Endothelial cell of umbilical vein (primary cell): ENCODE measurements around the gene ZHX3. TPM values are rescaled to one million over a fixed set of nuclear protein-coding genes. Genes with fewer than 3 reads are reported as not detected.

Experiments used
- BruUV-seq: library from RNA; stranded (reverse); fragments of 400-500 nt; replicated peaks from 2 replicates; lab custom pipeline; 2021; lab: Mats Ljungman, UMichigan
- CTCF ChIA-PET: fragments of 300-600, 350-600 bp; sonication (Branson Sonifier 250); formaldehyde crosslinking; loops from one replicate; lab custom pipeline; 2021; ENCODE audit warnings: antibody characterized with exemption, inconsistent platforms; lab: Charles Lee
- POLR2A ChIA-PET: fragments of 300-600, 350-600 bp; sonication (Branson Sonifier 250); formaldehyde crosslinking; loops from one replicate; lab custom pipeline; 2021; ENCODE audit warnings: antibody characterized with exemption, inconsistent platforms; lab: Charles Lee
- DNase-seq: peaks from one replicate; pipeline ENCODE4 v3.0.0-alpha.2; 2011; ENCODE audit warnings: low read depth, low spot score
- FAIRE-seq: peaks from 2 replicates; lab custom pipeline; 2011; peaks lifted over from hg19 to GRCh38; lab: Jason Lieb, UNC
- H2AFZ ChIP-seq: 2 replicates; pipeline ENCODE4 v1.6.0; 2012; ENCODE audit warnings: low read depth, low read length, control low read depth, inconsistent platforms
- H3K27ac ChIP-seq: 2 replicates; pipeline ENCODE4 v1.5.1; 2011; ENCODE audit warnings: low read depth, mild to moderate bottlenecking, control low read depth, low read length, moderate library complexity; ENCODE audit not compliant: insufficient read depth
- H3K27me3 ChIP-seq, 2 experiments: 2 replicates each; pipeline versions ENCODE4 v1.6.0 to v1.6.1; 2011; ENCODE audit warnings: low read length in 2 of 2, mixed read lengths in 1 of 2; ENCODE audit not compliant: control insufficient read depth in 2 of 2, insufficient read depth in 2 of 2
- H3K36me3 ChIP-seq, 2 experiments: 2 replicates in 1 of 2; 3 replicates in 1 of 2; pipeline ENCODE4 v1.5.1; 2011; ENCODE audit warnings: low read length in 2 of 2, mild to moderate bottlenecking in 1 of 2, moderate library complexity in 1 of 2; ENCODE audit not compliant: control insufficient read depth in 2 of 2, insufficient read depth in 2 of 2; ENCODE audit errors: extremely low read depth in 1 of 2
- H3K4me1 ChIP-seq: 3 replicates; pipeline ENCODE4 v1.5.1; 2011; ENCODE audit warnings: mild to moderate bottlenecking, low read length; ENCODE audit not compliant: control insufficient read depth, insufficient read depth; ENCODE audit errors: extremely low read depth
- H3K4me2 ChIP-seq: 2 replicates; pipeline ENCODE4 v1.6.1; 2011; ENCODE audit warnings: low read length, control low read depth, mixed read lengths; ENCODE audit not compliant: insufficient read depth
- H3K4me3 ChIP-seq, 3 experiments: fragments of 200-600 bp in 1 of 3; sonication (generic), shearing (Covaris generic) in 1 of 3; replicated peaks in 1 of 3; 2 replicates each; pipeline ENCODE4 v1.5.1; 2011 to 2016; ENCODE audit warnings: control low read depth in 3 of 3, low read length in 3 of 3, mild to moderate bottlenecking in 2 of 3, inconsistent platforms in 1 of 3, low read depth in 1 of 3, moderate library complexity in 1 of 3; ENCODE audit not compliant: insufficient read depth in 1 of 3
- H3K79me2 ChIP-seq: 2 replicates; pipeline ENCODE4 v1.6.0; 2012; ENCODE audit warnings: low read length, inconsistent platforms; ENCODE audit not compliant: control insufficient read depth, insufficient read depth
- H3K9ac ChIP-seq: replicated peaks from 2 replicates; pipeline ENCODE3; 2011; ENCODE audit warnings: low read length, control low read depth; ENCODE audit not compliant: insufficient read depth; ENCODE audit errors: extremely low read depth
- H3K9me1 ChIP-seq: replicated peaks from 3 replicates; pipeline ENCODE4 v1.6.0; 2011; ENCODE audit warnings: mild to moderate bottlenecking, low read length; ENCODE audit not compliant: control insufficient read depth, insufficient read depth; ENCODE audit errors: extremely low read depth
- H3K9me3 ChIP-seq: replicated peaks from 2 replicates; pipeline ENCODE4 v1.5.1; 2012; ENCODE audit warnings: low read length, inconsistent platforms; ENCODE audit not compliant: control insufficient read depth, insufficient read depth
- H4K20me1 ChIP-seq: replicated peaks from 2 replicates; pipeline ENCODE3; 2011; ENCODE audit warnings: mild to moderate bottlenecking, low read length; ENCODE audit not compliant: control insufficient read depth, insufficient read depth; ENCODE audit errors: extremely low read depth
- CTCF ChIP-seq, 2 donors: IDR thresholded peaks; 1 replicate in 1 of 2; 2 replicates in 1 of 2; pipeline ENCODE4 v1.5.1; 2011; ENCODE audit warnings: low read length in 2 of 2, mild to moderate bottlenecking in 2 of 2, moderate library complexity in 2 of 2, control low read depth in 1 of 2, inconsistent platforms in 1 of 2, low read depth in 1 of 2; ENCODE audit not compliant: insufficient read depth in 1 of 2; ENCODE audit errors: extremely low read depth in 1 of 2
- EZH2 ChIP-seq: IDR thresholded peaks from 2 replicates; pipeline ENCODE4 v1.6.1; 2012; ENCODE audit warnings: borderline replicate concordance, low read depth, mild to moderate bottlenecking, moderate library complexity, low read length, inconsistent platforms; ENCODE audit not compliant: severe bottlenecking
- FOS ChIP-seq: IDR thresholded peaks from 2 replicates; pipeline ENCODE4 v1.6.1; 2011; ENCODE audit warnings: mild to moderate bottlenecking, low read length, moderate library complexity, borderline replicate concordance; ENCODE audit not compliant: insufficient read depth
- GATA2 ChIP-seq: IDR thresholded peaks from 2 replicates; pipeline ENCODE4 v1.7.0; 2011; ENCODE audit warnings: low read depth, mild to moderate bottlenecking, moderate library complexity, mixed read lengths, low read length; ENCODE audit not compliant: insufficient read length, insufficient read depth
- JUN ChIP-seq: IDR thresholded peaks from 2 replicates; pipeline ENCODE4 v1.6.1; 2011; ENCODE audit warnings: borderline replicate concordance, low read depth; ENCODE audit not compliant: insufficient read length, insufficient read depth
- MYC ChIP-seq: IDR thresholded peaks from one replicate; pipeline ENCODE4 v1.6.1; 2011; ENCODE audit warnings: mild to moderate bottlenecking, low read depth, low read length
- POLR2A ChIP-seq: IDR thresholded peaks from 2 replicates; pipeline ENCODE4 v1.6.1; 2012; ENCODE audit warnings: low read depth, mild to moderate bottlenecking, control low read depth, low read length
- POLR2AphosphoS5 ChIP-seq: IDR thresholded peaks from 2 replicates; pipeline ENCODE4 v1.6.1; 2012; ENCODE audit warnings: low read depth, mild to moderate bottlenecking, control low read depth, low read length, moderate library complexity; ENCODE audit not compliant: insufficient read depth
- dilution Hi-C: fragments of 300-500 bp; cut with MboI; formaldehyde crosslinking; loops from one replicate; pipeline ENCODE4 v1.15.0; 2019; ENCODE audit warnings: low sequenced_read_pairs; ENCODE audit not compliant: extremely low pct_ligation_motif_present
- intact Hi-C: fragments of 100-400 bp; cut with micrococcal nuclease; formaldehyde crosslinking; loops from one replicate; pipeline ENCODE4 v1.10.0; 2022
- polyA plus RNA-seq, 4 experiments: library from polyadenylated mRNA; depleted of rRNA in 3 of 4; stranded (reverse) in 3 of 4; unstranded in 1 of 4; fragments of >200 nt; gene quantifications; 2 replicates each; pipeline versions ENCODE4 v1.2.1 to v1.2.3, GENCODE V29; 2011 to 2012; ENCODE audit warnings: missing spikeins in 1 of 4
- total RNA-seq: library from RNA; stranded (reverse); gene quantifications from 2 replicates; pipeline ENCODE4 v1.2.3, GENCODE V29; 2021
- TF ChIP-seq, protein P1 (sequence below): IDR thresholded peaks from 2 replicates; pipeline ENCODE4 v1.6.1; 2011; ENCODE audit not compliant: insufficient read depth, insufficient read length

Gene ZHX3
- total and polyA plus RNA-seq, 2 donors (not counting 3 experiments of a cell fraction or from before 2014, with no cell fraction given): 7.4 to 17.8 TPM

- intact Hi-C loops: loop anchor here (5.0 to 10.0 kb wide), 2 partner anchors 478 to 555 kb away; partner anchors contain the start of gene CHD6
- FAIRE-seq: no peak
- no TSS peak for BruUV-seq
These were observed 178.1 kb downstream of the ZHX3 start for GRCh38 chr20:41139227-41140093.

More at GRCh38 chr20:41139227-41140093, 178.1 kb downstream of the ZHX3 start:
- peak overlapping the region; percentile 70 for H3K4me2 ChIP-seq
- TF ChIP-seq POLR2A (no peak), MYC (no peak), EZH2 (no peak), JUN (no peak), POLR2AphosphoS5 (no peak), CTCF (IDR thresholded peaks at IDR 0.05; ENCODE audit: extremely low read depth in 1 of 2, insufficient read depth in 1 of 2, low read depth in 1 of 2, low read length in 2 of 2) (no peak), FOS (no peak), GATA2 (no peak)
- TF ChIP-seq, protein P1, sequence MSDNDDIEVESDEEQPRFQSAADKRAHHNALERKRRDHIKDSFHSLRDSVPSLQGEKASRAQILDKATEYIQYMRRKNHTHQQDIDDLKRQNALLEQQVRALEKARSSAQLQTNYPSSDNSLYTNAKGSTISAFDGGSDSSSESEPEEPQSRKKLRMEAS: no peak
- no peaks in the 10 kb centered on the region for H4K20me1 ChIP-seq
- CTCF ChIA-PET: interaction anchor here (1.1 to 5.9 kb wide), 8 partner anchors 6 to 204 kb away, joined by 3 to 55 read pairs (median 9); partner anchors contain the start of gene LPIN3
- H3K27me3 ChIP-seq: no peaks in the 10 kb centered on the region
- H3K27ac ChIP-seq: peak overlapping the region; percentile 81
- H3K9me1 ChIP-seq: no peaks in the 10 kb centered on the region
- no peak overlapping the region for H2AFZ ChIP-seq
- POLR2A ChIA-PET: interaction anchor here (1.3 kb wide), 1 partner anchor 11 kb away, joined by 8 read pairs; no protein-coding TSS in a partner anchor
- peaks cover 54% of the 10 kb centered on the region for H3K4me1 ChIP-seq
- dilution Hi-C loops: no loop called here
- DNase-seq: no peak
- H3K9me3 ChIP-seq: no peaks in the 10 kb centered on the region
- peaks cover 0 to 2% of the 10 kb centered on the region in 2 experiments for H3K36me3 ChIP-seq
- H3K4me3 ChIP-seq: peak overlapping the region; percentile 30 to 70 (median 68)
- H3K9ac ChIP-seq: peak overlapping the region; percentile 86
- peaks cover 69% of the 10 kb centered on the region for H3K79me2 ChIP-seq
